Measurements from ENCODE around the gene STPG1. TPM values are rescaled to one million over a fixed set of nuclear protein-coding genes. Genes with fewer than 3 reads are reported as not detected.

STPG1 gene
- total RNA-seq, 1 experiment from 2014 or later = 17.8 TPM

- in situ Hi-C loops (cut with HindIII; ENCODE audit: low sequenced_read_pairs) = no loop called here
- no peak for DNase-seq (ENCODE audit: low spot score)
These were observed 4.0 kb downstream of the STPG1 start for GRCh38 chr1:24409535-24409934.

GRCh38 chr1:24406788-24407187, 6.8 kb downstream of the STPG1 start:
- in situ Hi-C loops (cut with HindIII; ENCODE audit: low sequenced_read_pairs) = no loop called here
- DNase-seq (ENCODE audit: low spot score) = no peak

GRCh38 chr1:24403806-24404205, 9.8 kb downstream of the STPG1 start:
- in situ Hi-C loops (cut with HindIII; ENCODE audit: low sequenced_read_pairs) = no loop called here
- DNase-seq (ENCODE audit: low spot score) = no peak

GRCh38 chr1:24400065-24400464, 13.5 kb downstream of the STPG1 start:
- DNase-seq (ENCODE audit: low spot score) = no peak
- in situ Hi-C loops (cut with HindIII; ENCODE audit: low sequenced_read_pairs) = no loop called here

- peak; percentile 49 for DNase-seq (ENCODE audit: low spot score)
- in situ Hi-C loops (cut with HindIII; ENCODE audit: low sequenced_read_pairs) = loop anchor here (10.0 to 25.0 kb wide), 2 partner anchors 207 to 329 kb away; partner anchors contain the start of gene IFNLR1
These were observed 19.7 kb downstream of the STPG1 start for GRCh38 chr1:24393892-24394291.

GRCh38 chr1:24392982-24393650, 20.5 kb downstream of the STPG1 start:
- in situ Hi-C loops (cut with HindIII; ENCODE audit: low sequenced_read_pairs) = loop anchor here (10.0 to 25.0 kb wide), 2 partner anchors 206 to 328 kb away; partner anchors contain the start of gene IFNLR1

GRCh38 chr1:24392604-24392946, 21.0 kb downstream of the STPG1 start:
- DNase-seq (ENCODE audit: low spot score) = no peak
- in situ Hi-C loops (cut with HindIII; ENCODE audit: low sequenced_read_pairs) = loop anchor here (10.0 to 25.0 kb wide), 2 partner anchors 205 to 328 kb away; partner anchors contain the start of gene IFNLR1

More at GRCh38 chr1:24392982-24393650, 20.5 kb downstream of the STPG1 start:
- DNase-seq (ENCODE audit: low spot score) = no peak

GRCh38 chr1:24391882-24392603, 21.5 kb downstream of the STPG1 start:
- DNase-seq (ENCODE audit: low spot score) = peak; percentile 79
- in situ Hi-C loops (cut with HindIII; ENCODE audit: low sequenced_read_pairs) = loop anchor here (10.0 to 25.0 kb wide), 2 partner anchors 205 to 327 kb away; partner anchors contain the start of gene IFNLR1

GRCh38 chr1:24390924-24391782, 22.4 kb downstream of the STPG1 start:
- peak; percentile 93 for DNase-seq (ENCODE audit: low spot score)
- in situ Hi-C loops (cut with HindIII; ENCODE audit: low sequenced_read_pairs) = loop anchor here (10.0 to 25.0 kb wide), 2 partner anchors 204 to 326 kb away; partner anchors contain the start of gene IFNLR1

- in situ Hi-C loops (cut with HindIII; ENCODE audit: low sequenced_read_pairs) = loop anchor here (25.0 kb wide), 1 partner anchor 202 kb away; the partner anchor contains the start of gene IFNLR1
- no peak for DNase-seq (ENCODE audit: low spot score)
These were observed 24.3 kb downstream of the STPG1 start for GRCh38 chr1:24389231-24389678.

- no peak for DNase-seq (ENCODE audit: low spot score)
- in situ Hi-C loops (cut with HindIII; ENCODE audit: low sequenced_read_pairs) = loop anchor here (25.0 kb wide), 1 partner anchor 201 kb away; the partner anchor contains the start of gene IFNLR1
These were observed 25.2 kb downstream of the STPG1 start for GRCh38 chr1:24388331-24388885.

- DNase-seq (ENCODE audit: low spot score) = no peak
- in situ Hi-C loops (cut with HindIII; ENCODE audit: low sequenced_read_pairs) = loop anchor here (25.0 kb wide), 1 partner anchor 200 kb away; the partner anchor contains the start of gene IFNLR1
These were observed 25.9 kb downstream of the STPG1 start for GRCh38 chr1:24387636-24388175.

- in situ Hi-C loops (cut with HindIII; ENCODE audit: low sequenced_read_pairs) = loop anchor here (25.0 kb wide), 1 partner anchor 200 kb away; the partner anchor contains the start of gene IFNLR1
- DNase-seq (ENCODE audit: low spot score) = no peak
These were observed 26.7 kb downstream of the STPG1 start for GRCh38 chr1:24386931-24387330.

GRCh38 chr1:24386241-24386640, 27.3 kb downstream of the STPG1 start:
- in situ Hi-C loops (cut with HindIII; ENCODE audit: low sequenced_read_pairs) = loop anchor here (25.0 kb wide), 1 partner anchor 199 kb away; the partner anchor contains the start of gene IFNLR1
- DNase-seq (ENCODE audit: low spot score) = peak; percentile 41

- no peak for DNase-seq (ENCODE audit: low spot score)
- in situ Hi-C loops (cut with HindIII; ENCODE audit: low sequenced_read_pairs) = loop anchor here (25.0 kb wide), 1 partner anchor 198 kb away; the partner anchor contains the start of gene IFNLR1
These were observed 28.2 kb downstream of the STPG1 start for GRCh38 chr1:24385160-24385940.

- DNase-seq (ENCODE audit: low spot score) = no peak
- in situ Hi-C loops (cut with HindIII; ENCODE audit: low sequenced_read_pairs) = loop anchor here (25.0 kb wide), 1 partner anchor 197 kb away; the partner anchor contains the start of gene IFNLR1
These were observed 29.1 kb downstream of the STPG1 start for GRCh38 chr1:24384251-24385090.

Measured in G401 (cell line).